ENCODE data around the gene C19orf47.

C19orf47 gene

DNA sequence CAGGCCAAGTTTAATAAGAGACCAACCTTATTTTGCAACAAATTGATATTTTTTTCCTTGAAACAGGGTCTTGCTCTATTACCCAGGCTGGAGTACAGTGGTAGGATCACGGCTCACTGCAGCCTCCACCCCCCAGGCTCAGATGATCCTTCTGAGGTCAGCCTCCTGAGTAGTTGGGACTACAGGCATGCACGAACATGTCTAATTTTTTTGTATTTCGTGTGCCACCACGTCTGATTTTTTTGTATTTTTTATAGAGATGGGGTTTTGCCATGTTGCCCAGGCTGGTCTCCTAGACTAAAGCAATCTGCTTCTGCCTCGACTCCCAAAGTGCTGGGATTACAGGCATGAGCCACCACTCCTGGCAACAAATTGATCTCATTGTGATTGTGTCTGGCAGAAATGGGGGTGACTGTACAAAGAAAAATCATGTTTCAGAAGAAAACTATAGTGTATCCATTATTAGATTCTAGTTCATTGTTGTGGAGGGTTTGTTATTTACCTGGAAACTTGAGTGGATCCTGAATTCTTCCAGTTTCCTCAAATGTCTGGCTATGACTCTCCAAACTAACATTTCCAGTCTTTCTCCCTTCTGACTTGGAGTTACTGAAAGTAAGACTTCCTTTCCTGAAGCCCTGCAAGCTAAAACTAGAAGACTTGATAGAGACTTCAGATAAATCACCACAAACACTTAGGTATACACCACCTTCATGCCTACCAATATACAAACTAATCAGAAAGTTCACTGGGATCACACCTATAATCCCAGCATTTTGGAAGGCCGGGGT is 45.8 kb downstream of the C19orf47 start:
- DNase-seq, result no peak
- Histone ChIP-seq H3K36me3 (no peaks in the 10 kb centered on the region), H3K4me3 (ENCODE audit: low read depth, low read length) (no peak overlapping the region), H3K9me3 (no peaks in the 10 kb centered on the region), H3K27me3 (no peaks in the 10 kb centered on the region), H3K4me1 (no peaks in the 10 kb centered on the region)
- TF ChIP-seq, protein P1, sequence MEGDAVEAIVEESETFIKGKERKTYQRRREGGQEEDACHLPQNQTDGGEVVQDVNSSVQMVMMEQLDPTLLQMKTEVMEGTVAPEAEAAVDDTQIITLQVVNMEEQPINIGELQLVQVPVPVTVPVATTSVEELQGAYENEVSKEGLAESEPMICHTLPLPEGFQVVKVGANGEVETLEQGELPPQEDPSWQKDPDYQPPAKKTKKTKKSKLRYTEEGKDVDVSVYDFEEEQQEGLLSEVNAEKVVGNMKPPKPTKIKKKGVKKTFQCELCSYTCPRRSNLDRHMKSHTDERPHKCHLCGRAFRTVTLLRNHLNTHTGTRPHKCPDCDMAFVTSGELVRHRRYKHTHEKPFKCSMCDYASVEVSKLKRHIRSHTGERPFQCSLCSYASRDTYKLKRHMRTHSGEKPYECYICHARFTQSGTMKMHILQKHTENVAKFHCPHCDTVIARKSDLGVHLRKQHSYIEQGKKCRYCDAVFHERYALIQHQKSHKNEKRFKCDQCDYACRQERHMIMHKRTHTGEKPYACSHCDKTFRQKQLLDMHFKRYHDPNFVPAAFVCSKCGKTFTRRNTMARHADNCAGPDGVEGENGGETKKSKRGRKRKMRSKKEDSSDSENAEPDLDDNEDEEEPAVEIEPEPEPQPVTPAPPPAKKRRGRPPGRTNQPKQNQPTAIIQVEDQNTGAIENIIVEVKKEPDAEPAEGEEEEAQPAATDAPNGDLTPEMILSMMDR (IDR thresholded peaks at IDR 0.05; ENCODE audit: low read depth, low read length), result no peak

DNA sequence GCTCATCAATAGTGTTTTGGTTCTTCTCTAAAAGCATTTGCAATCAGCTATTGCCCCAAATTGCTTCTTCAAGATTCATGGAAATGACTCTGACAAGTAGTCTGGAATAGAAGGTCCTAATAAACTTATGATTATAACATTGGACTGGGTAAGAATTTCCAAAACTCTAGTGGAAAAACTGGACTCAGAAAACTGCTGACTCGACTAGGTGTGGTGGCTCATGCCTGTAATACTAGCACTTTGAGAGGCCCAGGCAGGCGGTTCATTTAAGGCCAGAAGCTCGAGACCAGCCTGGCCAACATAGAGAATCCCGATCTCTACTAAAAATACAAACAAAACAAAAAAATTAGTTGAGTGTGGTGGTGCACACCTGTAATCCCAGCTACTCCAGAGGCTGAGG is 47.5 kb downstream of the C19orf47 start:
- TF ChIP-seq, protein P1 (IDR thresholded peaks at IDR 0.05; ENCODE audit: low read depth, low read length), result no peak
- H3K27me3 ChIP-seq, result no peaks in the 10 kb centered on the region
- no peaks in the 10 kb centered on the region for H3K9me3 ChIP-seq
- no peak overlapping the region for H3K4me3 ChIP-seq (ENCODE audit: low read depth, low read length)
- H3K4me1 ChIP-seq, result no peaks in the 10 kb centered on the region
- H3K36me3 ChIP-seq, result no peaks in the 10 kb centered on the region
- DNase-seq, result no peak

DNA sequence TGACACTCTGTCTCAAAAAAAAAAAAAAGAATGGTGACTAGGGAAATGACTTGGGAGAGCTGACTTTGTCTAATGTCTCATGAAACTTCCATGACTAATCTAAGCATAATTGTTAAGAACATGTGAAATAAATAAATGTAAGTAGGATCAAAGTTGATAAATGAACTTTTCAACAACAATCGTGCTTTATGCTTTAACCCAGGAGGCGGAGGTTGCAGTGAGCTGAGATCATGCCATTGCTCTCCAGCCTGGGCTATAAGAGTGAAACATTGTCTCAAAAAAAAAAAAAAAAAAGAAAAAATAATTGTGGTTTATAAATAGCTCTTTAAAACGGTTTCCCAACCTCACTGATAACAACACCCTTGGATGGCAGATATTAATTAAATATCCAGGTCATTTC is 50.2 kb downstream of the C19orf47 start:
- DNase-seq, result no peak
- Histone ChIP-seq H3K27me3 (no peaks in the 10 kb centered on the region), H3K4me3 (ENCODE audit: low read depth, low read length) (no peak overlapping the region), H3K4me1 (no peaks in the 10 kb centered on the region), H3K36me3 (no peaks in the 10 kb centered on the region), H3K9me3 (no peaks in the 10 kb centered on the region)
- TF ChIP-seq, protein P1 (IDR thresholded peaks at IDR 0.05; ENCODE audit: low read depth, low read length), result no peak

DNA sequence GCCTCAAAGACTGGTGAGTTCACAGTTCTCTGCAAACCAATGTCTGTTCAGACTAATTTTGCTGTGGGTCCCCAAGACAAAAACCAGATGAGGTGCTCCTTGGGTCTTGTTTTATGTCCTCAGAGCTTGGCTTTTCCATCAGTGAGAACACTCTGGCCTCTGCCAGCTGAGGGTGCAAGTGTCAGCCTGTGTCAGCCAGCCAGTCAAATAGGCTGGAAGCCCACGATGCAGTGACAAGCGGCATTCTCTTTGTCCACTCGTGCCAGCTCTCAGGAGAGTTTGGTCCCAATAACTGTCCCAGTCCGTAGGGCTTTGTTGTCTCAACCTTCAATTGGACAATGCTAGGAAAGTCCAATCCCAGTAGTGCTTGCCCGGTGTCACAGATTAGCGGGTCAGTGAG is 53.6 kb downstream of the C19orf47 start:
- H3K36me3 ChIP-seq, result no peaks in the 10 kb centered on the region
- DNase-seq, result no peak
- H3K4me3 ChIP-seq (ENCODE audit: low read depth, low read length), result no peak overlapping the region
- TF ChIP-seq, protein P1 (IDR thresholded peaks at IDR 0.05; ENCODE audit: low read depth, low read length), result no peak
- H3K27me3 ChIP-seq, result no peaks in the 10 kb centered on the region
- no peaks in the 10 kb centered on the region for H3K4me1 ChIP-seq
- no peaks in the 10 kb centered on the region for H3K9me3 ChIP-seq

DNA sequence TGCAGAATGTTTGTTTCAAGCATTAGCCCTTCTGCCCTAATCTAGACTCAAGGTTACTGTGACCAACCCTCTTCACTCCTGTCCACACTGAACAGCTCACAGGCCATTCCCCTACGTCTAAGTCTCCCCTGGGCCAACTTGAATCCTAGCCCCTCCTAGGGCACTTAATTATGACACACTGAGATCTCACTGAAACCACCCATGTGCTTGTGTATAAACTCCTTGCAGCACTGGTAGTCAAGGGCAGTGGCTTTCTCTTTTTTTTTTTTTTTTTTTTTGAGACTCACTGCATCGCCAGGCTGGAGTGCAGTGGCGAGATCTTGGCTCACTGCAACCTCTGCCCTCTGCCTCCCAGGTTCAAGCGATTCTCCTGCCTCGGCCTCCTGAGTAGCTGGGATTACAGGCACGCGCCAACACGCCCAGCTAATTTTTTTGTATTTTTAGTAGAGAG is 61.2 kb downstream of the C19orf47 start:
- TF ChIP-seq, protein P1 (IDR thresholded peaks at IDR 0.05; ENCODE audit: low read depth, low read length), result no peak
- no peaks in the 10 kb centered on the region for H3K27me3 ChIP-seq
- peaks cover 3% of the 10 kb centered on the region; the same call in 1 of the 2 replicates for H3K4me1 ChIP-seq
- no peak overlapping the region for H3K4me3 ChIP-seq (ENCODE audit: low read depth, low read length)
- no peak for DNase-seq
- H3K36me3 ChIP-seq, result no peaks in the 10 kb centered on the region; the same call in 1 of the 2 replicates
- no peaks in the 10 kb centered on the region for H3K9me3 ChIP-seq

DNA sequence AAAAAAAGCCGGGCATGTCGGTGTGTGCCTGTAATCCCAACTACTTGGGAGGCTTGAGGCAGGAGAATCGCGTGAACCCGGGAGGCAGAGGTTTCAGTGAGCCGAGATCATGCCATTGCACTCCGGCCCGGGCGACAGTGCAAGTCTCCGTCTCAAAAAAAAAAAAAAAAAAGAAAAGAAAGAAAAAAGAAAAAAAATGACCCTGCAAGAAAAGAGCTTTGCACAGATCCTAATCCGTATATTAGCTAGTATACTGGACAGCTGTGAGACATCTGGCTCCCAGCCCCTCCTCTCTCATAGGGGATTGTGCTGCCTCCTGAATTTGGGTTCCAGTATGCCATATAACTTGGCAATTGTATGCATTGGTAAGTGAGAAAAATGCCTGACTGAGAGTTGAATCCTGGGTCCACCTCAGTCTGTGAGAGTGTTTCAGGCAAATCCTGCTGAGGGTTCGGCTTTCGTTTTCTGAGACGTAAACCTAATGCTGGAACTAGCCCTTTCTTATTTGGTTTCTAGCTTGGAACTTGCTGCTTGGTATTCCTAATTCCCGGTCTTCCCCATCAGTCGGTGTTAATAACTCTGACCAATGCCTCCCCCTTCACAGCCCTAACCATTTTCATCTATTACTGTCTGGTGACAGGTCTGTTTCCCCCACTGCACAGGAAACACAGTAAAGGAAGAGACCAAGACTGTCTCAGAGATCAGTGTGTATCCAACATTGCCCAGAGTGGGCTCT is 61.8 kb downstream of the C19orf47 start:
- DNase-seq, result no peak
- Histone ChIP-seq H3K27me3 (no peaks in the 10 kb centered on the region), H3K9me3 (no peaks in the 10 kb centered on the region), H3K36me3 (no peaks in the 10 kb centered on the region; the same call in 1 of the 2 replicates), H3K4me3 (ENCODE audit: low read depth, low read length) (no peak overlapping the region), H3K4me1 (peaks cover 3% of the 10 kb centered on the region; the same call in 1 of the 2 replicates)
- TF ChIP-seq, protein P1 (IDR thresholded peaks at IDR 0.05; ENCODE audit: low read depth, low read length), result no peak

All from BE2C (cell line).